K562 (cell line): ENCODE results near the gene AQP6. TPM values are rescaled to one million over a fixed set of nuclear protein-coding genes. Genes with fewer than 3 reads are reported as not detected.

Source experiments
- DACH1 ChIP-seq: fragments of 450-650 bp; IDR thresholded peaks from 2 replicates; pipeline ENCODE4 v1.6.1; 2018; ENCODE audit not compliant: partially characterized antibody
- ETS2 ChIP-seq: IDR thresholded peaks from 2 replicates; pipeline ENCODE4 v1.6.1; 2016; ENCODE audit warnings: borderline replicate concordance, missing genetic modification characterization, mild to moderate bottlenecking, moderate library complexity, missing compliant biosample characterization; ENCODE audit not compliant: poor library complexity, severe bottlenecking
- ETV6 ChIP-seq, 3 experiments: fragments of 150-350 bp in 1 of 3; sonication (generic) in 1 of 3; formaldehyde crosslinking in 1 of 3; IDR thresholded peaks; 2 replicates each; pipeline versions ENCODE4 v1.6.1 to v1.8.0; 2014 to 2022; ENCODE audit warnings: borderline replicate concordance in 2 of 3, low read depth in 2 of 3, antibody characterized with exemption in 1 of 3, low read length in 1 of 3, mild to moderate bottlenecking in 1 of 3, missing genetic modification reagents in 1 of 3
- HMGN3 ChIP-seq: IDR thresholded peaks from 2 replicates; pipeline ENCODE4 v1.6.1; 2011; ENCODE audit warnings: borderline replicate concordance, low read depth, mild to moderate bottlenecking, mixed read lengths, low read length; ENCODE audit not compliant: insufficient read length; ENCODE audit errors: extremely low read depth
- JUNB ChIP-seq: fragments of 450-650 bp; formaldehyde crosslinking; conservative IDR thresholded peaks from 2 replicates; pipeline ENCODE4 v1.4.0; 2020; ENCODE audit warnings: mild to moderate bottlenecking
- NBN ChIP-seq: fragments of 450-650 bp; IDR thresholded peaks from 2 replicates; pipeline ENCODE4 v1.6.1; 2016; ENCODE audit warnings: low read depth, mild to moderate bottlenecking
- U2AF1 ChIP-seq: fragments of 200-400 bp; formaldehyde crosslinking; optimal IDR thresholded peaks from 2 replicates; pipeline ENCODE3; 2017; ENCODE audit warnings: mild to moderate bottlenecking, low read depth, low read length, moderate library complexity
- ZBTB1 ChIP-seq: sonication (generic); formaldehyde crosslinking; IDR thresholded peaks from 2 replicates; pipeline ENCODE4 v1.8.1; 2023; ENCODE audit warnings: missing genetic modification reagents, low read depth, mild to moderate bottlenecking, borderline replicate concordance
- ZC3H11A ChIP-seq: IDR thresholded peaks from 2 replicates; pipeline ENCODE4 v1.6.1; 2012; ENCODE audit warnings: low read depth, low read length, improper control_type of control experiment
- ZNF324 ChIP-seq: fragments of 250-450 bp; sonication (Bioruptor Pico); IDR thresholded peaks from 2 replicates; pipeline ENCODE4 v1.4.0; 2020; ENCODE audit warnings: mild to moderate bottlenecking
- ZNF551 ChIP-seq: fragments of 250-450 bp; sonication (Bioruptor Pico); IDR thresholded peaks from 2 replicates; pipeline ENCODE4 v1.5.0; 2021; ENCODE audit warnings: mild to moderate bottlenecking, moderate library complexity
- ZZZ3 ChIP-seq: fragments of 450-650 bp; IDR thresholded peaks from 2 replicates; pipeline ENCODE4 v1.6.1; 2016; ENCODE audit warnings: antibody characterized with exemption, mild to moderate bottlenecking, moderate library complexity
- polyA plus RNA-seq, 8 experiments: library from polyadenylated mRNA; depleted of rRNA in 4 of 8; stranded (reverse) in 5 of 8; unstranded in 3 of 8; fragments of >200 nt; fragmentation: Nextera tagmentation in 2 of 8; fragmentation: Illumina TruSeq in 1 of 8; extraction: Ambion mirVana in 2 of 8; extraction: Trizol in 1 of 8; gene quantifications; 2 replicates each; pipeline versions ENCODE4 v1.2.1 to v1.2.3, GENCODE V29; 2011 to 2014; ENCODE audit warnings: inconsistent platforms in 1 of 8, missing spikeins in 1 of 8
- total RNA-seq, 7 experiments: library from RNA; depleted of rRNA in 6 of 7; stranded (reverse); fragments of >200 nt in 6 of 7; fragmentation: Illumina TruSeq in 2 of 7; extraction: Trizol in 2 of 7; gene quantifications; 2 replicates each; pipeline versions ENCODE4 v1.2.1 to v1.2.3, GENCODE V29; 2011 to 2021; ENCODE audit warnings: low replicate concordance in 1 of 7
- TF ChIP-seq, protein P1 (sequence below), 2 experiments: fragments of 450-650 bp; formaldehyde crosslinking in 1 of 2; IDR thresholded peaks; 2 replicates each; pipeline versions ENCODE4 v1.4.0 to v1.6.1; 2014 to 2020; ENCODE audit warnings: mild to moderate bottlenecking in 2 of 2, borderline replicate concordance in 1 of 2, low read depth in 1 of 2
- TF ChIP-seq, protein P2 (sequence below): fragments of 450-650 bp; IDR thresholded peaks from one replicate; pipeline ENCODE4 v1.6.1; 2018; ENCODE audit warnings: mild to moderate bottlenecking, moderate library complexity; ENCODE audit not compliant: partially characterized antibody
- TF ChIP-seq, protein P3 (sequence below), 2 experiments: fragments of 450-650 bp; IDR thresholded peaks; 2 replicates each; pipeline ENCODE4 v1.6.1; 2016

AQP6 gene
- total and polyA plus RNA-seq, 9 of the 15 experiments (the other 6 are each of a cell fraction or from before 2014, with no cell fraction given), result 0.05 to 0.12 TPM; not detected in 7

DNA sequence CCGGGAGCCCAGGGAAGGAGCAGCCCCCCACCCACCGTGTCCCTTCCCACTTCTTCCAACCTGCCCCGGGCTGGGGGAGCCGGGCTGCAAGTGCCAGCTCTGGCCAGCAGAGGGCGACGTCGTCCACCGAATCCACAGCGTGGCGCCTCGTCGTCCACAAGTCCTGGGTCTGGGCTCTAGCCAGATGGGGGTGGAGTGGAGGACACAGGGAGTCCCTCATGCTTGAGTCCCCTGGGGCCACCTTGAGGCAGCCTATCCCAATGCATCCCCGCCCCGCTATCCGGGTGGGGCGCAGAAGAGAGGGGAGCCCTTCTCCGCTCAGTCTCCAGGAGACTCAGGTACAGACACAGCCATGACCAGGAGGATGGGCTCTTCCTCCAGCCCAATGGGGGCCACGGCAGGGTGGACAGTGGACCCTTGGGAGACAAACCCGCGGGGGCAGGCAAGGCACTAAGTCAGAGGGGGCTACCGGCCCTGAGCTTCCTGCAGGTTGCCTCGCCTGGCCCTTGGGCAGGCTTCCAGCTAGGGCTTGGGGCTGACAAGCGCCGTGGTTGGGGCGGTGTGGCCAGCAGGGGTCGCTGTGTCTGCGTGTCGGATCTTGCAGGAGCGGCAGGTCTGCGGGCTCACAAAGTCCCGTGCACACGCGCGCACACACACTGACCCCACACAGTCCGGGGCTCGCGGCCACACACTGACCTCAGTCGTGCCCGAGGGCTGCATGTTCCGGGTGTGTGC lies 5.5 kb upstream of the AQP6 start (continued):
- TF ChIP-seq, protein P1, sequence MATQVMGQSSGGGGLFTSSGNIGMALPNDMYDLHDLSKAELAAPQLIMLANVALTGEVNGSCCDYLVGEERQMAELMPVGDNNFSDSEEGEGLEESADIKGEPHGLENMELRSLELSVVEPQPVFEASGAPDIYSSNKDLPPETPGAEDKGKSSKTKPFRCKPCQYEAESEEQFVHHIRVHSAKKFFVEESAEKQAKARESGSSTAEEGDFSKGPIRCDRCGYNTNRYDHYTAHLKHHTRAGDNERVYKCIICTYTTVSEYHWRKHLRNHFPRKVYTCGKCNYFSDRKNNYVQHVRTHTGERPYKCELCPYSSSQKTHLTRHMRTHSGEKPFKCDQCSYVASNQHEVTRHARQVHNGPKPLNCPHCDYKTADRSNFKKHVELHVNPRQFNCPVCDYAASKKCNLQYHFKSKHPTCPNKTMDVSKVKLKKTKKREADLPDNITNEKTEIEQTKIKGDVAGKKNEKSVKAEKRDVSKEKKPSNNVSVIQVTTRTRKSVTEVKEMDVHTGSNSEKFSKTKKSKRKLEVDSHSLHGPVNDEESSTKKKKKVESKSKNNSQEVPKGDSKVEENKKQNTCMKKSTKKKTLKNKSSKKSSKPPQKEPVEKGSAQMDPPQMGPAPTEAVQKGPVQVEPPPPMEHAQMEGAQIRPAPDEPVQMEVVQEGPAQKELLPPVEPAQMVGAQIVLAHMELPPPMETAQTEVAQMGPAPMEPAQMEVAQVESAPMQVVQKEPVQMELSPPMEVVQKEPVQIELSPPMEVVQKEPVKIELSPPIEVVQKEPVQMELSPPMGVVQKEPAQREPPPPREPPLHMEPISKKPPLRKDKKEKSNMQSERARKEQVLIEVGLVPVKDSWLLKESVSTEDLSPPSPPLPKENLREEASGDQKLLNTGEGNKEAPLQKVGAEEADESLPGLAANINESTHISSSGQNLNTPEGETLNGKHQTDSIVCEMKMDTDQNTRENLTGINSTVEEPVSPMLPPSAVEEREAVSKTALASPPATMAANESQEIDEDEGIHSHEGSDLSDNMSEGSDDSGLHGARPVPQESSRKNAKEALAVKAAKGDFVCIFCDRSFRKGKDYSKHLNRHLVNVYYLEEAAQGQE (IDR thresholded peaks at IDR 0.05; ENCODE audit: borderline replicate concordance), result peak; percentile 80
- TF ChIP-seq, protein P1 (CRISPR knock-in tag; IDR thresholded peaks at IDR 0.05; ENCODE audit: low read depth), result no peak
- TF ChIP-seq DACH1, result no peak
- TF ChIP-seq, protein P2, sequence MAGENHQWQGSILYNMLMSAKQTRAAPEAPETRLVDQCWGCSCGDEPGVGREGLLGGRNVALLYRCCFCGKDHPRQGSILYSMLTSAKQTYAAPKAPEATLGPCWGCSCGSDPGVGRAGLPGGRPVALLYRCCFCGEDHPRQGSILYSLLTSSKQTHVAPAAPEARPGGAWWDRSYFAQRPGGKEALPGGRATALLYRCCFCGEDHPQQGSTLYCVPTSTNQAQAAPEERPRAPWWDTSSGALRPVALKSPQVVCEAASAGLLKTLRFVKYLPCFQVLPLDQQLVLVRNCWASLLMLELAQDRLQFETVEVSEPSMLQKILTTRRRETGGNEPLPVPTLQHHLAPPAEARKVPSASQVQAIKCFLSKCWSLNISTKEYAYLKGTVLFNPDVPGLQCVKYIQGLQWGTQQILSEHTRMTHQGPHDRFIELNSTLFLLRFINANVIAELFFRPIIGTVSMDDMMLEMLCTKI, result no peak
- TF ChIP-seq ZZZ3, result no peak
- TF ChIP-seq HMGN3, result peak; percentile 56
- TF ChIP-seq JUNB (CRISPR knock-in tag), result no peak
- no peak for TF ChIP-seq ETS2 (tag)
- no peak for TF ChIP-seq U2AF1
- TF ChIP-seq ETV6 (IDR thresholded peaks at IDR 0.05; ENCODE audit: borderline replicate concordance in 1 of 2, low read depth in 2 of 2, low read length in 1 of 2), result no peak
- no peak for TF ChIP-seq ETV6 (CRISPR knock-in tag; IDR thresholded peaks at IDR 0.05; ENCODE audit: borderline replicate concordance)
- TF ChIP-seq ZBTB1 (CRISPR knock-in tag), result no peak
- no peak for TF ChIP-seq ZNF551 (CRISPR knock-in tag)
- 0 out of 2 replicates have a peak, but pooled peaks have one; percentile 16 for TF ChIP-seq NBN
- TF ChIP-seq ZNF324 (CRISPR knock-in tag), result 0 out of 2 replicates have a peak, but pooled peaks have one; percentile 9
- TF ChIP-seq, protein P3, sequence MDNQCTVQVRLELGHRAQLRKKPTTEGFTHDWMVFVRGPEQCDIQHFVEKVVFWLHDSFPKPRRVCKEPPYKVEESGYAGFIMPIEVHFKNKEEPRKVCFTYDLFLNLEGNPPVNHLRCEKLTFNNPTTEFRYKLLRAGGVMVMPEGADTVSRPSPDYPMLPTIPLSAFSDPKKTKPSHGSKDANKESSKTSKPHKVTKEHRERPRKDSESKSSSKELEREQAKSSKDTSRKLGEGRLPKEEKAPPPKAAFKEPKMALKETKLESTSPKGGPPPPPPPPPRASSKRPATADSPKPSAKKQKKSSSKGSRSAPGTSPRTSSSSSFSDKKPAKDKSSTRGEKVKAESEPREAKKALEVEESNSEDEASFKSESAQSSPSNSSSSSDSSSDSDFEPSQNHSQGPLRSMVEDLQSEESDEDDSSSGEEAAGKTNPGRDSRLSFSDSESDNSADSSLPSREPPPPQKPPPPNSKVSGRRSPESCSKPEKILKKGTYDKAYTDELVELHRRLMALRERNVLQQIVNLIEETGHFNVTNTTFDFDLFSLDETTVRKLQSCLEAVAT (IDR thresholded peaks at IDR 0.05), result no peak
- TF ChIP-seq ZC3H11A, result 0 out of 2 replicates have a peak, but pooled peaks have one; percentile 29
